SKM-1 (cell line): ENCODE data around the gene INTS2.
"Not testable (repeated sequence)": the region's sequence is repeated elsewhere in the genome, so short reads cannot be mapped to it uniquely, and the experiment has no call there.

ENCODE experiments used
- DNase-seq: peaks from one replicate; lab custom pipeline; 2025; ENCODE audit not compliant: unreplicated experiment; lab: John Stamatoyannopoulos, UW

The INTS2 gene

GRCh38 chr17:61927208-61928100 is at the start of gene INTS2:
INTS2 (minus strand) TSS chr17:61927982; CDS start chr17:61926644, 1,338 bp downstream.
- peak; percentile 92 for DNase-seq

GRCh38 chr17:61974115-61974514 is 46.3 kb upstream of the INTS2 start:
- no peak for DNase-seq

- no peak for DNase-seq
Observed at GRCh38 chr17:61972311-61972710, 44.5 kb upstream of the INTS2 start.

- DNase-seq = peak; percentile 15
Observed at GRCh38 chr17:61970030-61970429, 42.2 kb upstream of the INTS2 start.

- no peak for DNase-seq
Observed at GRCh38 chr17:61968757-61969156, 41.0 kb upstream of the INTS2 start.

- DNase-seq = no peak
Observed at GRCh38 chr17:61967729-61968128, 39.9 kb upstream of the INTS2 start.

- no peak for DNase-seq
Observed at GRCh38 chr17:61966191-61966590, 38.4 kb upstream of the INTS2 start.

GRCh38 chr17:61955619-61956018 is 27.8 kb upstream of the INTS2 start:
- DNase-seq = no peak

GRCh38 chr17:61947367-61948078 is 19.7 kb upstream of the INTS2 start:
- DNase-seq = no peak

- DNase-seq = no peak
Observed at GRCh38 chr17:61946359-61946758, 18.6 kb upstream of the INTS2 start.

- no peak for DNase-seq
Observed at GRCh38 chr17:61943117-61943516, 15.3 kb upstream of the INTS2 start.

- DNase-seq = no peak
Observed at GRCh38 chr17:61942085-61942484, 14.3 kb upstream of the INTS2 start.

GRCh38 chr17:61928101-61928436 is 287 bp upstream of the INTS2 start:
- DNase-seq = no peak

- DNase-seq = no peak
Observed at GRCh38 chr17:61926826-61927207, 965 bp downstream of the INTS2 start.

- DNase-seq = not testable (repeated sequence)
Observed at GRCh38 chr17:61915162-61915561, 12.6 kb downstream of the INTS2 start.

GRCh38 chr17:61908292-61909037 is 19.3 kb downstream of the INTS2 start:
- no peak for DNase-seq

GRCh38 chr17:61907361-61907760 is 20.4 kb downstream of the INTS2 start:
- no peak for DNase-seq

- no peak for DNase-seq
Observed at GRCh38 chr17:61904094-61904710, 23.6 kb downstream of the INTS2 start.

- DNase-seq = no peak
Observed at GRCh38 chr17:61903251-61903650, 24.5 kb downstream of the INTS2 start.

GRCh38 chr17:61897548-61898180 is 30.1 kb downstream of the INTS2 start:
- DNase-seq = no peak

GRCh38 chr17:61895391-61895790 is 32.4 kb downstream of the INTS2 start:
- no peak for DNase-seq
